OCI-LY1 (cell line): ENCODE results near the gene BIN2.
"Not testable (repeated sequence)": the region's sequence is repeated elsewhere in the genome, so short reads cannot be mapped to it uniquely, and the experiment has no call there.

Experiments used
- H2AFZ ChIP-seq: fragments of 200-600 bp; sonication (generic), shearing (Covaris generic); 2 replicates; pipeline ENCODE4 v1.6.0; 2014; ENCODE audit warnings: antibody characterized with exemption, mild to moderate bottlenecking, low read length
- H3F3A ChIP-seq: fragments of 200-600 bp; sonication (generic), shearing (Covaris generic); 2 replicates; pipeline ENCODE4 v1.6.0; 2014; ENCODE audit warnings: mild to moderate bottlenecking, antibody characterized with exemption, low read length, moderate library complexity; ENCODE audit not compliant: insufficient read depth
- H3K27ac ChIP-seq: fragments of 200-600 bp; sonication (generic); 2 replicates; pipeline ENCODE4 v1.5.1; 2014; ENCODE audit warnings: low read length, mixed run types, mild to moderate bottlenecking, low read depth; ENCODE audit not compliant: poor library complexity, severe bottlenecking
- H3K27me3 ChIP-seq: fragments of 200-600 bp; sonication (generic); 2 replicates; pipeline ENCODE4 v1.6.0; 2014; ENCODE audit warnings: antibody characterized with exemption, mild to moderate bottlenecking, low read length, moderate library complexity; ENCODE audit not compliant: insufficient read depth
- H3K36me3 ChIP-seq: fragments of 200-600 bp; sonication (generic); 2 replicates; pipeline ENCODE4 v1.6.1; 2014; ENCODE audit warnings: mild to moderate bottlenecking, antibody characterized with exemption, low read length, moderate library complexity, mixed read lengths; ENCODE audit not compliant: insufficient read depth
- H3K4me1 ChIP-seq: fragments of 200-600 bp; sonication (generic); 2 replicates; pipeline ENCODE4 v1.5.1; 2014; ENCODE audit warnings: mild to moderate bottlenecking, low read length, moderate library complexity; ENCODE audit not compliant: insufficient read depth, severe bottlenecking
- H3K4me2 ChIP-seq: fragments of 200-600 bp; sonication (generic), shearing (Covaris generic); 2 replicates; pipeline ENCODE4 v1.6.1; 2014; ENCODE audit warnings: low read length
- H3K4me3 ChIP-seq: fragments of 200-600 bp; sonication (generic); 2 replicates; pipeline ENCODE4 v1.5.1; 2014; ENCODE audit warnings: low read length, low read depth, mild to moderate bottlenecking, mixed read lengths; ENCODE audit not compliant: poor library complexity, severe bottlenecking
- H3K79me2 ChIP-seq: fragments of 200-600 bp; shearing (Covaris generic); 2 replicates; pipeline ENCODE4 v1.6.1; 2016; ENCODE audit warnings: mixed run types, low read length, mixed read lengths; ENCODE audit not compliant: insufficient read depth
- H3K9ac ChIP-seq: fragments of 200-600 bp; sonication (generic), shearing (Covaris generic); 2 replicates; pipeline ENCODE4 v1.6.1; 2014; ENCODE audit warnings: mild to moderate bottlenecking, low read length, mixed read lengths
- H3K9me2 ChIP-seq: fragments of 200-600 bp; sonication (generic), shearing (Covaris generic); 2 replicates; pipeline ENCODE4 v1.6.1; 2014; ENCODE audit warnings: low read depth, mild to moderate bottlenecking, low read length, mixed read lengths
- H3K9me3 ChIP-seq: fragments of 200-600 bp; shearing (Covaris generic); 2 replicates; pipeline ENCODE4 v1.6.1; 2014; ENCODE audit warnings: low read length, mixed read lengths
- H4K20me1 ChIP-seq: fragments of 200-600 bp; sonication (generic), shearing (Covaris generic); 2 replicates; pipeline ENCODE4 v1.6.0; 2016; ENCODE audit warnings: mild to moderate bottlenecking, low read length; ENCODE audit not compliant: insufficient read depth
- EZH2 ChIP-seq: fragments of 200-600 bp; sonication (generic), shearing (Covaris generic); IDR thresholded peaks from 2 replicates; pipeline ENCODE4 v1.8.0; 2017; ENCODE audit warnings: borderline replicate concordance, mixed run types, mild to moderate bottlenecking, antibody characterized with exemption, low read length, moderate library complexity, mixed read lengths
- TF ChIP-seq, protein P1 (sequence below): fragments of 200-600 bp; sonication (generic), shearing (Covaris generic); IDR thresholded peaks from 2 replicates; pipeline ENCODE4 v1.5.1; 2017; ENCODE audit warnings: mild to moderate bottlenecking, antibody characterized with exemption, low read length, moderate library complexity, mixed read lengths

Gene BIN2

GRCh38 chr12:51295651-51296050 lies 28.3 kb downstream of the BIN2 start:
- Histone ChIP-seq H3K27me3 (no peaks in the 10 kb centered on the region), H3K79me2 (no peaks in the 10 kb centered on the region), H3K4me3 (no peak overlapping the region), H3K9ac (no peak overlapping the region), H3K9me3 (no peaks in the 10 kb centered on the region), H3K27ac (no peak overlapping the region), H3K9me2 (no peaks in the 10 kb centered on the region), H3F3A (no peaks in the 10 kb centered on the region), H3K4me2 (no peak overlapping the region), H3K4me1 (peaks cover 8% of the 10 kb centered on the region), H3K36me3 (no peaks in the 10 kb centered on the region), H4K20me1 (no peaks in the 10 kb centered on the region), H2AFZ (no peak overlapping the region)
- TF ChIP-seq EZH2 = no peak
- TF ChIP-seq, protein P1, sequence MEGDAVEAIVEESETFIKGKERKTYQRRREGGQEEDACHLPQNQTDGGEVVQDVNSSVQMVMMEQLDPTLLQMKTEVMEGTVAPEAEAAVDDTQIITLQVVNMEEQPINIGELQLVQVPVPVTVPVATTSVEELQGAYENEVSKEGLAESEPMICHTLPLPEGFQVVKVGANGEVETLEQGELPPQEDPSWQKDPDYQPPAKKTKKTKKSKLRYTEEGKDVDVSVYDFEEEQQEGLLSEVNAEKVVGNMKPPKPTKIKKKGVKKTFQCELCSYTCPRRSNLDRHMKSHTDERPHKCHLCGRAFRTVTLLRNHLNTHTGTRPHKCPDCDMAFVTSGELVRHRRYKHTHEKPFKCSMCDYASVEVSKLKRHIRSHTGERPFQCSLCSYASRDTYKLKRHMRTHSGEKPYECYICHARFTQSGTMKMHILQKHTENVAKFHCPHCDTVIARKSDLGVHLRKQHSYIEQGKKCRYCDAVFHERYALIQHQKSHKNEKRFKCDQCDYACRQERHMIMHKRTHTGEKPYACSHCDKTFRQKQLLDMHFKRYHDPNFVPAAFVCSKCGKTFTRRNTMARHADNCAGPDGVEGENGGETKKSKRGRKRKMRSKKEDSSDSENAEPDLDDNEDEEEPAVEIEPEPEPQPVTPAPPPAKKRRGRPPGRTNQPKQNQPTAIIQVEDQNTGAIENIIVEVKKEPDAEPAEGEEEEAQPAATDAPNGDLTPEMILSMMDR = no peak

DNA sequence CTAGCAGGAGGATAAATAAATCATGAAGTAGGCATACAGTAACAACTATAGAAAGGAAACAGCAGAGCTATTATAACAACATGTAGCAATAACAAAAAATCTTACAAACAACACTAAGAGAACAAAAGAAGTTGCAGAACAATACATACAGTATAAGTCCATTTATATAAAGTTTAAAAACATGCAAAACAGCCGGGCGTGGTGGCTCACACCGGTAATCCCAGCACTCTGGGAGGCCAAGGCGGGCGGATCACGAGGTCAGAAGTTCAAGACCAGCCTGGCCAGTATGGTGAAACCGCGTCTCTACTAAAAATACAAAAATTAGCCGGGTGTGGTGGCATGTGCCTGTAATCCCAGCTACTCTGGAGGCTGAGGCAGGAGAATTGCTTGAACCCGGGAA lies 29.9 kb downstream of the BIN2 start:
- not testable (repeated sequence) for H4K20me1 ChIP-seq, H3K4me3 ChIP-seq, H2AFZ ChIP-seq, H3K9me3 ChIP-seq, H3K4me2 ChIP-seq, H3K4me1 ChIP-seq, H3K9me2 ChIP-seq, H3K9ac ChIP-seq, H3F3A ChIP-seq, H3K27ac ChIP-seq, H3K27me3 ChIP-seq, H3K36me3 ChIP-seq, H3K79me2 ChIP-seq

DNA sequence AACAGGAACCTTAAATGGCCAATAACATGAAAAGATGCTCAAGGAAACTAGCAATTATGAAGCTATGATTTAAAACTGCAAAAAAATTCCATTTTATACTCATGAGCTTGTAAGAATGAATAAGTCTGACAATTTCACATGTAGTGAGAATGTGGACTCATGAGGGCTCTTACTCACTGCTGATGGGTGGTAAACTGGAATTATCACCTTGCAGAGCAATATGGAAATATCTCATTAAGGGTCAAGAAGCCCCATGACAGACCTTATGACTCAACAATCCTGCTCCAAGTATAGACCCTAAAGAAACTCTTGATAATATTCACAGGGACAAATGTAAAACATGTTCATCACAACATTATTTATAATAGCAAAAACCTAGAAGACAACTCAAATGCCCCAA lies 30.3 kb downstream of the BIN2 start:
- TF ChIP-seq, protein P1 = no peak
- TF ChIP-seq EZH2 = no peak
- no peak overlapping the region for H3K4me2 ChIP-seq
- no peaks in the 10 kb centered on the region for H3K9me2 ChIP-seq
- no peaks in the 10 kb centered on the region for H3K36me3 ChIP-seq
- no peaks in the 10 kb centered on the region for H3K9me3 ChIP-seq
- no peak overlapping the region for H3K27ac ChIP-seq
- no peak overlapping the region for H3K4me3 ChIP-seq
- no peaks in the 10 kb centered on the region for H4K20me1 ChIP-seq
- no peak overlapping the region for H3K9ac ChIP-seq
- no peaks in the 10 kb centered on the region for H3F3A ChIP-seq
- no peak overlapping the region for H2AFZ ChIP-seq
- peaks cover 8% of the 10 kb centered on the region for H3K4me1 ChIP-seq
- no peaks in the 10 kb centered on the region for H3K79me2 ChIP-seq
- no peaks in the 10 kb centered on the region for H3K27me3 ChIP-seq

- not testable (repeated sequence) for H3K4me3 ChIP-seq, H2AFZ ChIP-seq, H3K27ac ChIP-seq, H3K4me1 ChIP-seq, H3K9me3 ChIP-seq, H3F3A ChIP-seq, H3K9ac ChIP-seq, H3K27me3 ChIP-seq, H3K36me3 ChIP-seq, H3K9me2 ChIP-seq, H3K79me2 ChIP-seq, H4K20me1 ChIP-seq
- peak overlapping the region; percentile 41; the same call in 1 of the 2 replicates for H3K4me2 ChIP-seq
- TF ChIP-seq, protein P1 = peak; percentile 32; the same call in 1 of the 2 replicates
Observed at GRCh38 chr12:51291603-51292513, 32.1 kb downstream of the BIN2 start.
